Right kidney (tissue), 1 donor: ENCODE results near the gene NTN1.

Source experiments
- DNase-seq: peaks from one replicate; pipeline ENCODE4 v3.0.0-alpha.2; 2016

NTN1 gene

GRCh38 chr17:9037736-9038135, 16.4 kb downstream of the NTN1 start:
- no peak for DNase-seq

- DNase-seq, result no peak
Measured at GRCh38 chr17:9038380-9038779, 17.1 kb downstream of the NTN1 start.

- DNase-seq, result no peak
Measured at GRCh38 chr17:9044772-9045463, 23.6 kb downstream of the NTN1 start.

- no peak for DNase-seq
Measured at GRCh38 chr17:9050801-9051401, 29.6 kb downstream of the NTN1 start.

GRCh38 chr17:9051561-9051960, 30.3 kb downstream of the NTN1 start:
- DNase-seq, result no peak

GRCh38 chr17:9052921-9053320, 31.6 kb downstream of the NTN1 start:
- no peak for DNase-seq

GRCh38 chr17:9053406-9053805, 32.1 kb downstream of the NTN1 start:
- DNase-seq, result no peak

GRCh38 chr17:9054126-9054975, 33.0 kb downstream of the NTN1 start:
- DNase-seq, result no peak

- DNase-seq, result no peak
Measured at GRCh38 chr17:9055281-9055680, 34.0 kb downstream of the NTN1 start.

- no peak for DNase-seq
Measured at GRCh38 chr17:9056566-9056965, 35.3 kb downstream of the NTN1 start.

GRCh38 chr17:9057310-9057709, 36.0 kb downstream of the NTN1 start:
- no peak for DNase-seq

GRCh38 chr17:9062399-9062902, 41.1 kb downstream of the NTN1 start:
- DNase-seq, result no peak

- no peak for DNase-seq
Measured at GRCh38 chr17:9064311-9064834, 43.1 kb downstream of the NTN1 start.

- DNase-seq, result no peak
Measured at GRCh38 chr17:9071016-9071415, 49.7 kb downstream of the NTN1 start.

- DNase-seq, result no peak
Measured at GRCh38 chr17:9071811-9072498, 50.6 kb downstream of the NTN1 start.

GRCh38 chr17:9072696-9073339, 51.5 kb downstream of the NTN1 start:
- no peak for DNase-seq

- no peak for DNase-seq
Measured at GRCh38 chr17:9074131-9074530, 52.8 kb downstream of the NTN1 start.

- DNase-seq, result no peak
Measured at GRCh38 chr17:9079461-9080103, 58.3 kb downstream of the NTN1 start.

- DNase-seq, result no peak
Measured at GRCh38 chr17:9080296-9080914, 59.1 kb downstream of the NTN1 start.

- DNase-seq, result no peak
Measured at GRCh38 chr17:9080983-9081382, 59.7 kb downstream of the NTN1 start.

- no peak for DNase-seq
Measured at GRCh38 chr17:9086577-9086976, 65.3 kb downstream of the NTN1 start.
